Nephron progenitor cell (in vitro differentiated cells): ENCODE measurements around the gene TTBK2.

ENCODE experiments used
- DNase-seq: peaks from one replicate; pipeline ENCODE4 v3.0.0; 2021
- H3K27ac Mint-ChIP-seq: 2 replicates; pipeline ENCODE4 v1.8.0; 2021; ENCODE audit warnings: mild to moderate bottlenecking, moderate library complexity, mixed read lengths
- H3K27me3 Mint-ChIP-seq: 2 replicates; pipeline ENCODE4 v1.8.0; 2021; ENCODE audit warnings: mild to moderate bottlenecking, low read depth, mixed read lengths; ENCODE audit not compliant: poor library complexity
- H3K36me3 Mint-ChIP-seq: 2 replicates; pipeline ENCODE4 v1.8.0; 2021; ENCODE audit warnings: low read depth, mixed read lengths
- H3K4me1 Mint-ChIP-seq: 2 replicates; pipeline ENCODE4 v1.8.0; 2021; ENCODE audit warnings: mixed read lengths
- H3K4me3 Mint-ChIP-seq: 2 replicates; pipeline ENCODE4 v1.8.0; 2021; ENCODE audit warnings: mild to moderate bottlenecking, moderate library complexity, mixed read lengths
- H3K9me3 Mint-ChIP-seq: 2 replicates; pipeline ENCODE4 v1.8.0; 2021; ENCODE audit warnings: mild to moderate bottlenecking, moderate library complexity, mixed read lengths
- TF ChIP-seq, protein P1 (sequence below): fragments of 200-600 bp; sonication (generic); IDR thresholded peaks from 2 replicates; pipeline ENCODE4 v1.5.0; 2021; ENCODE audit warnings: antibody characterized with exemption

The TTBK2 gene

DNA sequence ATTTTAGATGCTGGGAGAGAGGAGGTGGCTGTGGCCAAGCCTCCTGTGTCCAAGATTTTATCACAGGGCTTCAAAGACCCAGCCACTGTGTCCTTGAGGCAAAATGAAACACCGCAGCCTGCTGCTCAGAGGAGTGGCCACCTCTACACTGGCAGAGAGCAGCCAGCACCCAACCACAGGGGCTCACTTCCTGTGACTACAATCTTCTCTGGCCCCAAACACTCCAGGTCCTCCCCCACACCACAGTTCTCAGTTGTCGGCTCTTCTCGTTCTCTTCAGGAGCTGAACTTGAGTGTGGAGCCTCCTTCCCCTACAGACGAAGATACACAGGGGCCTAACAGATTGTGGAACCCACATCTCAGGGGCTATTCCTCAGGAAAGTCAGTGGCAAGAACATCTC is 229.3 kb downstream of the TTBK2 start:
- peaks cover 6% of the 10 kb centered on the region for H3K4me1 Mint-ChIP-seq
- no peaks in the 10 kb centered on the region for H3K9me3 Mint-ChIP-seq
- peaks cover 21% of the 10 kb centered on the region for H3K36me3 Mint-ChIP-seq
- no peak for DNase-seq
- H3K4me3 Mint-ChIP-seq, result no peak overlapping the region
- no peak overlapping the region for H3K27ac Mint-ChIP-seq
- TF ChIP-seq, protein P1, sequence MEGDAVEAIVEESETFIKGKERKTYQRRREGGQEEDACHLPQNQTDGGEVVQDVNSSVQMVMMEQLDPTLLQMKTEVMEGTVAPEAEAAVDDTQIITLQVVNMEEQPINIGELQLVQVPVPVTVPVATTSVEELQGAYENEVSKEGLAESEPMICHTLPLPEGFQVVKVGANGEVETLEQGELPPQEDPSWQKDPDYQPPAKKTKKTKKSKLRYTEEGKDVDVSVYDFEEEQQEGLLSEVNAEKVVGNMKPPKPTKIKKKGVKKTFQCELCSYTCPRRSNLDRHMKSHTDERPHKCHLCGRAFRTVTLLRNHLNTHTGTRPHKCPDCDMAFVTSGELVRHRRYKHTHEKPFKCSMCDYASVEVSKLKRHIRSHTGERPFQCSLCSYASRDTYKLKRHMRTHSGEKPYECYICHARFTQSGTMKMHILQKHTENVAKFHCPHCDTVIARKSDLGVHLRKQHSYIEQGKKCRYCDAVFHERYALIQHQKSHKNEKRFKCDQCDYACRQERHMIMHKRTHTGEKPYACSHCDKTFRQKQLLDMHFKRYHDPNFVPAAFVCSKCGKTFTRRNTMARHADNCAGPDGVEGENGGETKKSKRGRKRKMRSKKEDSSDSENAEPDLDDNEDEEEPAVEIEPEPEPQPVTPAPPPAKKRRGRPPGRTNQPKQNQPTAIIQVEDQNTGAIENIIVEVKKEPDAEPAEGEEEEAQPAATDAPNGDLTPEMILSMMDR, result no peak
- H3K27me3 Mint-ChIP-seq, result peaks cover 2% of the 10 kb centered on the region
